CD4-positive, CD25-positive, alpha-beta regulatory T cell (primary cell): ENCODE measurements around the gene SLC32A1. TPM values are rescaled to one million over a fixed set of nuclear protein-coding genes. Genes with fewer than 3 reads are reported as not detected.

ENCODE experiments used
- polyA plus RNA-seq, 4 donors: library from polyadenylated mRNA; unstranded; fragments of 300-500 nt; fragmentation: Illumina TruSeq; gene quantifications; one replicate each; pipeline ENCODE4 v1.2.3, GENCODE V29; 2021
- total RNA-seq: library from RNA; stranded (reverse); gene quantifications from one replicate; pipeline ENCODE4 v1.2.3, GENCODE V29; 2022

Gene SLC32A1
- total and polyA plus RNA-seq, 5 donors from 2014 or later, result not detected

Other genes starting within 250 kb of the SLC32A1 start
- not detected for gene ADIG, start 143.3 kb upstream of the SLC32A1 start, total RNA-seq
- gene ADIG, start 143.3 kb upstream of the SLC32A1 start, polyA plus RNA-seq, result not detected
- gene ARHGAP40, start 122.7 kb upstream of the SLC32A1 start, total RNA-seq, result not detected
- not detected for gene ARHGAP40, start 122.7 kb upstream of the SLC32A1 start, polyA plus RNA-seq
- gene ACTR5, start 24.0 kb downstream of the SLC32A1 start, total RNA-seq, result 14.5 TPM
- gene ACTR5, start 24.0 kb downstream of the SLC32A1 start, polyA plus RNA-seq, result 10 to 100 TPM in 2 of 4 donors, 1 to 10 TPM in 2; 6.1 to 12.2 (median 10.3) TPM
- 84.1 TPM for gene PPP1R16B, start 81.2 kb downstream of the SLC32A1 start, total RNA-seq
- 10 to 100 TPM; 16.5 to 26.8 (median 25.0) TPM for gene PPP1R16B, start 81.2 kb downstream of the SLC32A1 start, polyA plus RNA-seq
- gene FAM83D, start 201.9 kb downstream of the SLC32A1 start, total RNA-seq, result 8.6 TPM
- gene FAM83D, start 201.9 kb downstream of the SLC32A1 start, polyA plus RNA-seq, result 1 to 10 TPM in 2 of 4 donors, under 1 TPM in 2; 0.20 to 1.8 (median 1.1) TPM
- gene DHX35, start 237.9 kb downstream of the SLC32A1 start, total RNA-seq, result 12.4 TPM
- 1 to 10 TPM; 4.0 to 5.8 (median 5.3) TPM for gene DHX35, start 237.9 kb downstream of the SLC32A1 start, polyA plus RNA-seq